Activated CD4-positive, CD25-positive, alpha-beta regulatory T cell treated with anti-CD3 and anti-CD28 coated beads, Interleukin-2, amount 50 U/mL, for 72 hours (primary cell): Measurements from ENCODE around the gene RSPH4A.
"Not testable (repeated sequence)": the region's sequence is repeated elsewhere in the genome, so short reads cannot be mapped to it uniquely, and the experiment has no call there.

ENCODE experiments used
- DNase-seq: peaks from one replicate; pipeline ENCODE4 v3.0.0; 2021

RSPH4A gene

GRCh38 chr6:116615937-116616736 is at the start of gene RSPH4A:
RSPH4A (plus strand) TSS chr6:116616479; CDS start chr6:116616624, 145 bp downstream.
- peak; percentile 44 for DNase-seq

- no peak for DNase-seq
These were observed 48.2 kb upstream of the RSPH4A start for GRCh38 chr6:116568111-116568510.

- no peak for DNase-seq
These were observed 47.2 kb upstream of the RSPH4A start for GRCh38 chr6:116568821-116569755.

GRCh38 chr6:116570856-116571682 is 45.2 kb upstream of the RSPH4A start, which contains the start of gene RWDD1:
RWDD1 (plus strand) TSS chr6:116571504; CDS start chr6:116571583, 79 bp downstream.
- DNase-seq, result peak; percentile 91

GRCh38 chr6:116571683-116572000 is 44.6 kb upstream of the RSPH4A start:
- DNase-seq, result no peak

GRCh38 chr6:116572162-116572561 is 44.1 kb upstream of the RSPH4A start:
- DNase-seq, result no peak

GRCh38 chr6:116575227-116575626 is 41.1 kb upstream of the RSPH4A start:
- DNase-seq, result no peak

- no peak for DNase-seq
These were observed 38.8 kb upstream of the RSPH4A start for GRCh38 chr6:116577486-116577885.

- no peak for DNase-seq
These were observed 37.9 kb upstream of the RSPH4A start for GRCh38 chr6:116578335-116578734.

GRCh38 chr6:116579143-116579542 is 37.1 kb upstream of the RSPH4A start:
- no peak for DNase-seq

GRCh38 chr6:116580198-116580597 is 36.1 kb upstream of the RSPH4A start:
- DNase-seq, result no peak

- no peak for DNase-seq
These were observed 30.0 kb upstream of the RSPH4A start for GRCh38 chr6:116586276-116586675.

GRCh38 chr6:116586738-116587137 is 29.5 kb upstream of the RSPH4A start:
- no peak for DNase-seq

GRCh38 chr6:116595247-116595646 is 21.0 kb upstream of the RSPH4A start:
- DNase-seq, result no peak

GRCh38 chr6:116596815-116597214 is 19.5 kb upstream of the RSPH4A start:
- no peak for DNase-seq

- not testable (repeated sequence) for DNase-seq
These were observed 12.4 kb upstream of the RSPH4A start for GRCh38 chr6:116603916-116604315.

GRCh38 chr6:116604868-116605267 is 11.4 kb upstream of the RSPH4A start:
- DNase-seq, result not testable (repeated sequence)

GRCh38 chr6:116605935-116606334 is 10.3 kb upstream of the RSPH4A start:
- DNase-seq, result no peak

- DNase-seq, result no peak
These were observed 5.2 kb upstream of the RSPH4A start for GRCh38 chr6:116611056-116611455.

- DNase-seq, result no peak
These were observed 416 bp downstream of the RSPH4A start for GRCh38 chr6:116616737-116617053.

- no peak for DNase-seq
These were observed 7.9 kb downstream of the RSPH4A start for GRCh38 chr6:116624036-116624805.

- no peak for DNase-seq
These were observed 9.6 kb downstream of the RSPH4A start for GRCh38 chr6:116625872-116626271.
